ENCODE data around the gene ZNF526. TPM values are rescaled to one million over a fixed set of nuclear protein-coding genes. Genes with fewer than 3 reads are reported as not detected.

The ZNF526 gene
- polyA plus RNA-seq, 3 donors: 0.96 to 3.4 (median 1.3) TPM

DNA sequence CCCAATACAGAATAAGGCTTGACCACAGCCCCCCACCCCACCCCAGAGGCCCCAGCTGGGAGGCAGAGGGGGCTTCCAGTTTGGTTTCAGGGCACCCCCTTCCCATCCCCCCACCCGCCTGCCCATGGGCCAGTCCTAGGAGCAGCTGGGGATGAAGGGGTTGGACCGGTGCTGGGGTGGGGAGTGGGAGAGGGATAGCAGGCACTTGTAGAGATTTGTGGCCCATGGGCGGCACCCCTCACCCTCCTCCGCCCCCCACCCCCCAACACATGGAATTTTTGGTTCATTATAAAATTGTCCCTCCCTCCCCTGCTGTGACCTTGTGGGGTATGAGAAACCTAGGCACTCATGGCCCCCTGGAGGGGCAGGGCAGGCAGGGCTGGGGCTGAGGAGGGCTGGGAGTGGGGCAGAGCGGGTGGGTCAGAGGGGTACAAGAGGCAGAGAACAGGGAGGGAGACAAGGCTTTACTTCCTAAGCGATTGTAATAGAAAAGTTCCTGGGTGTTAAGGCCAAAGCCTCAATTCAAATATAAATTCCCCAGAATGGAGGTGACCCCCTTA, 27.6 kb downstream of the ZNF526 start:
- Mint-ChIP-seq H3K27me3 (ENCODE audit: low read depth in 3 of 3) (peaks cover 0 to 4% (median 3%) of the 10 kb centered on the region in 3 donors), H3K4me3 (no peak overlapping the region), H3K27ac (no peak overlapping the region), H3K36me3 (peaks cover 9 to 22% of the 10 kb centered on the region in 2 donors), H3K4me1 (peaks cover 46% of the 10 kb centered on the region), H3K9me3 (no peaks in the 10 kb centered on the region)
- Histone ChIP-seq H3K9me3 (replicated peaks in 1 of 2; ENCODE audit: control insufficient read depth in 1 of 2, insufficient read depth in 1 of 2, low read length in 2 of 2) (no peaks in the 10 kb centered on the region), H4K20me1 (ENCODE audit: insufficient read depth, low read length) (peaks cover 56% of the 10 kb centered on the region), H3K27ac (ENCODE audit: low read depth in 1 of 2, low read length in 2 of 2) (no peak overlapping the region), H3K36me3 (replicated peaks in 1 of 2; ENCODE audit: control insufficient read depth in 1 of 2, insufficient read depth in 2 of 2, low read length in 2 of 2) (peaks cover 4 to 17% of the 10 kb centered on the region in 2 donors), H3K27me3 (ENCODE audit: control insufficient read depth in 2 of 2, insufficient read depth in 2 of 2, low read length in 2 of 2) (no peaks in the 10 kb centered on the region), H3K4me2 (replicated peaks; ENCODE audit: extremely low read depth, low read length, poor library complexity, severe bottlenecking) (no peak overlapping the region), H3K9ac (ENCODE audit: insufficient read depth, low read length, poor library complexity, severe bottlenecking) (no peak overlapping the region), H3K4me1 (ENCODE audit: control insufficient read depth in 1 of 2, insufficient read depth in 2 of 2, low read length in 2 of 2) (peaks cover 36 to 45% of the 10 kb centered on the region in 2 donors), H3K4me3 (replicated peaks in 1 of 3; ENCODE audit: low read depth in 2 of 3, low read length in 3 of 3) (no peak overlapping the region), H2AFZ (ENCODE audit: insufficient read depth, low read depth, low read length, poor library complexity, severe bottlenecking) (no peak overlapping the region), H3K79me2 (ENCODE audit: insufficient read depth, low read length) (peaks cover 28% of the 10 kb centered on the region)
- no CpG with 5 or more reads among the region's 6 CpGs for WGBS (ENCODE audit: insufficient coverage)
- TF ChIP-seq, protein P1, sequence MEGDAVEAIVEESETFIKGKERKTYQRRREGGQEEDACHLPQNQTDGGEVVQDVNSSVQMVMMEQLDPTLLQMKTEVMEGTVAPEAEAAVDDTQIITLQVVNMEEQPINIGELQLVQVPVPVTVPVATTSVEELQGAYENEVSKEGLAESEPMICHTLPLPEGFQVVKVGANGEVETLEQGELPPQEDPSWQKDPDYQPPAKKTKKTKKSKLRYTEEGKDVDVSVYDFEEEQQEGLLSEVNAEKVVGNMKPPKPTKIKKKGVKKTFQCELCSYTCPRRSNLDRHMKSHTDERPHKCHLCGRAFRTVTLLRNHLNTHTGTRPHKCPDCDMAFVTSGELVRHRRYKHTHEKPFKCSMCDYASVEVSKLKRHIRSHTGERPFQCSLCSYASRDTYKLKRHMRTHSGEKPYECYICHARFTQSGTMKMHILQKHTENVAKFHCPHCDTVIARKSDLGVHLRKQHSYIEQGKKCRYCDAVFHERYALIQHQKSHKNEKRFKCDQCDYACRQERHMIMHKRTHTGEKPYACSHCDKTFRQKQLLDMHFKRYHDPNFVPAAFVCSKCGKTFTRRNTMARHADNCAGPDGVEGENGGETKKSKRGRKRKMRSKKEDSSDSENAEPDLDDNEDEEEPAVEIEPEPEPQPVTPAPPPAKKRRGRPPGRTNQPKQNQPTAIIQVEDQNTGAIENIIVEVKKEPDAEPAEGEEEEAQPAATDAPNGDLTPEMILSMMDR (IDR thresholded peaks at IDR 0.05): no peak
- intact Hi-C loops (cut with micrococcal nuclease): loop anchor here in 1 of 2 donors (10.0 kb wide), 1 partner anchor 113 kb away; the partner anchor contains the start of gene POU2F2
- DNase-seq: no peak

DNA sequence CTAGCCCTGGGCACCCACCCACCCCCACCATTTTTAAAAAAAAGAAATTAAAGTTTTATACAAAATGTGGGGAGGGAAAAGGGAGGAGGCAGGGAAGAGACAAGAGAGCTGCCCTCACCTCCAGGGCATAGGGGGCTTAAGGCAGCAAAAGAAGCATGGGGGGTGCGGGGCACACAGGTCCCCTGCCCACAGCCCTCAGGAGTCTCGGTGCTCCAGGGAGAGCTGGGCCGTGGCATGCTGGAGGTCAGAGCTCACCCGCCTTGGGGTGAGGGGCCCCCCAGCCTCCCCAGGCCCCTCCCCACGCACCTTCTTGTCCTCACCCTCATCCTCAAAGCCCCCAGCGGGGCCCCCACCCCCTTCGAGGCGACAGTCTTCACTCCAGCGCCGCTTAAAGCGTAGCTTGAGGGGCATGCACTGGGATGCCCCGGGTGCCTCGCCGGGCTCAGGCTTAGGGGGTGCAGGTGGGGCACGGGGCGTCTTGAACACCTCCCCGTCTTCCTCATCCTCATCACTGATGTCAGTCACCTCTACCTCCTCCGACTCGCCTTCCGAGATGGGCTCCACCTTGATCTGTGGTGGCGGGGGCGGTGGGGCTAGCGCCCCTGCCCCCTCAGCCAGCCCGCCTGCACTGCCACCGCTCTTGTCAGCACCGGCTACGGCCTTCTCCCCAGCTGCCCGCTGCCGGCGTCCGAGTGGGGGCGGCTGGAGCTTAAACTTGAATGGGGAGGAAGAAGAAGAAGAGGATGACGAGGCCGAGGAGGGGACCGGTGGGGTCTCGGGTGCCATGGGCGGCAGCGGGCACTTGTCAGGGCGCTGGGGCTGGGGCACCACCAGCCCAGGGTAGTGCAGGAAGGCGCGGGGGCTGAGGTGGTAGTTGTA, 28.4 kb downstream of the ZNF526 start:
- Histone ChIP-seq H3K79me2 (ENCODE audit: insufficient read depth, low read length) (peaks cover 36% of the 10 kb centered on the region), H2AFZ (ENCODE audit: insufficient read depth, low read depth, low read length, poor library complexity, severe bottlenecking) (no peak overlapping the region), H3K4me2 (replicated peaks; ENCODE audit: extremely low read depth, low read length, poor library complexity, severe bottlenecking) (no peak overlapping the region), H3K9ac (ENCODE audit: insufficient read depth, low read length, poor library complexity, severe bottlenecking) (no peak overlapping the region), H3K4me3 (replicated peaks in 1 of 3; ENCODE audit: low read depth in 2 of 3, low read length in 3 of 3) (no peak overlapping the region), H3K9me3 (replicated peaks in 1 of 2; ENCODE audit: control insufficient read depth in 1 of 2, insufficient read depth in 1 of 2, low read length in 2 of 2) (no peaks in the 10 kb centered on the region), H3K27me3 (ENCODE audit: control insufficient read depth in 2 of 2, insufficient read depth in 2 of 2, low read length in 2 of 2) (no peaks in the 10 kb centered on the region), H4K20me1 (ENCODE audit: insufficient read depth, low read length) (peaks cover 64% of the 10 kb centered on the region), H3K4me1 (ENCODE audit: control insufficient read depth in 1 of 2, insufficient read depth in 2 of 2, low read length in 2 of 2) (peaks cover 39 to 48% of the 10 kb centered on the region in 2 donors), H3K27ac (ENCODE audit: low read depth in 1 of 2, low read length in 2 of 2) (no peak overlapping the region), H3K36me3 (replicated peaks in 1 of 2; ENCODE audit: control insufficient read depth in 1 of 2, insufficient read depth in 2 of 2, low read length in 2 of 2) (peaks cover 4 to 17% of the 10 kb centered on the region in 2 donors)
- peaks cover 0 to 4% (median 3%) of the 10 kb centered on the region in 3 donors for H3K27me3 Mint-ChIP-seq (ENCODE audit: low read depth in 3 of 3)
- no peaks in the 10 kb centered on the region for H3K9me3 Mint-ChIP-seq
- 93% methylated on average over 16 of the region's 41 CpGs for WGBS (ENCODE audit: insufficient coverage)
- no peak overlapping the region for H3K27ac Mint-ChIP-seq
- H3K4me3 Mint-ChIP-seq: no peak overlapping the region
- no peak for DNase-seq
- peaks cover 9 to 22% of the 10 kb centered on the region in 2 donors for H3K36me3 Mint-ChIP-seq
- TF ChIP-seq, protein P1 (IDR thresholded peaks at IDR 0.05): no peak
- intact Hi-C loops (cut with micrococcal nuclease): loop anchor here in 1 of 2 donors (10.0 kb wide), 1 partner anchor 114 kb away; the partner anchor contains the start of gene POU2F2
- H3K4me1 Mint-ChIP-seq: peaks cover 47% of the 10 kb centered on the region
